SK-N-SH (cell line): ENCODE measurements around the gene REXO1. TPM values are rescaled to one million over a fixed set of nuclear protein-coding genes. Genes with fewer than 3 reads are reported as not detected.

Experiments
- CTCF ChIA-PET: fragments of 300-600, 350-600 bp; formaldehyde crosslinking; extraction: SDS; loops from one replicate; lab custom pipeline; 2021; lab: Yijun Ruan, JAX
- POLR2A ChIA-PET: fragments of 350-600 bp; sonication (Branson Sonifier 250); formaldehyde crosslinking; extraction: SDS; loops from one replicate; lab custom pipeline; 2020; ENCODE audit warnings: antibody characterized with exemption, inconsistent platforms; lab: Yijun Ruan, JAX
- DNase-seq: peaks from one replicate; pipeline ENCODE4 v3.0.0; 2012
- H2AFZ ChIP-seq: fragments of 200-600 bp; sonication (generic); 2 replicates; pipeline ENCODE4 v1.8.1; 2016; ENCODE audit warnings: antibody characterized with exemption, mild to moderate bottlenecking, low read depth
- H3F3A ChIP-seq: fragments of 200-600 bp; sonication (generic); replicated peaks from 2 replicates; pipeline ENCODE3; 2016; ENCODE audit warnings: antibody characterized with exemption, mild to moderate bottlenecking; ENCODE audit not compliant: insufficient read depth
- H3K27ac ChIP-seq, 2 experiments: fragments of 200-500 bp in 1 of 2; fragments of 200-600 bp in 1 of 2; sonication (Bioruptor generic) in 1 of 2; sonication (generic), shearing (Covaris generic) in 1 of 2; 2 replicates each; pipeline versions ENCODE4 v1.5.1 to v1.6.1; 2014 to 2016; ENCODE audit warnings: low read depth in 2 of 2, inconsistent platforms in 1 of 2, low read length in 1 of 2, mild to moderate bottlenecking in 1 of 2, mixed read lengths in 1 of 2
- H3K27me3 ChIP-seq: fragments of 200-600 bp; sonication (generic), shearing (Covaris generic); 2 replicates; pipeline ENCODE4 v1.6.1; 2016; ENCODE audit warnings: mixed run types; ENCODE audit not compliant: insufficient read depth
- H3K36me3 ChIP-seq, 2 experiments: fragments of 200-500 bp in 1 of 2; fragments of 200-600 bp in 1 of 2; sonication (Bioruptor generic) in 1 of 2; sonication (generic) in 1 of 2; replicated peaks in 1 of 2; 2 replicates each; pipeline versions ENCODE3 to v1.5.1; 2014 to 2016; ENCODE audit warnings: low read length in 1 of 2, mild to moderate bottlenecking in 1 of 2; ENCODE audit not compliant: insufficient read depth in 2 of 2, control insufficient read depth in 1 of 2
- H3K4me1 ChIP-seq, 2 experiments: fragments of 200-500 bp in 1 of 2; fragments of 200-600 bp in 1 of 2; sonication (Bioruptor generic) in 1 of 2; sonication (generic), shearing (Covaris generic) in 1 of 2; 2 replicates each; pipeline versions ENCODE4 v1.5.1 to v1.6.1; 2014 to 2016; ENCODE audit warnings: low read depth in 1 of 2, low read length in 1 of 2, mixed run types in 1 of 2; ENCODE audit not compliant: insufficient read depth in 2 of 2, control insufficient read depth in 1 of 2
- H3K4me2 ChIP-seq: fragments of 200-600 bp; sonication (generic), shearing (Covaris generic); 2 replicates; pipeline ENCODE4 v1.6.1; 2017; ENCODE audit warnings: mixed run types
- H3K4me3 ChIP-seq, 2 experiments: fragments of 200-500 bp in 1 of 2; fragments of 200-600 bp in 1 of 2; sonication (Bioruptor generic) in 1 of 2; sonication (generic), shearing (Covaris generic) in 1 of 2; 2 replicates each; pipeline versions ENCODE4 v1.5.1 to v1.8.1; 2014 to 2016; ENCODE audit warnings: low read depth in 2 of 2, inconsistent platforms in 1 of 2, low read length in 1 of 2, mild to moderate bottlenecking in 1 of 2, mixed read lengths in 1 of 2, moderate library complexity in 1 of 2
- H3K79me2 ChIP-seq: fragments of 200-600 bp; sonication (generic); 2 replicates; pipeline ENCODE4 v1.8.1; 2017; ENCODE audit warnings: mild to moderate bottlenecking; ENCODE audit not compliant: insufficient read depth
- H3K9ac ChIP-seq: fragments of 200-600 bp; sonication (generic); 2 replicates; pipeline ENCODE4 v1.6.1; 2017; ENCODE audit warnings: mixed run types
- H3K9me2 ChIP-seq: fragments of 200-600 bp; sonication (generic); 2 replicates; pipeline ENCODE4 v1.6.1; 2017; ENCODE audit warnings: mixed run types
- H3K9me3 ChIP-seq: fragments of 200-600 bp; sonication (generic); 2 replicates; pipeline ENCODE4 v1.6.1; 2017; ENCODE audit warnings: mixed run types, mild to moderate bottlenecking, moderate library complexity
- H4K20me1 ChIP-seq: fragments of 200-600 bp; sonication (generic); 2 replicates; pipeline ENCODE4 v1.6.1; 2017; ENCODE audit warnings: mild to moderate bottlenecking, mixed run types; ENCODE audit not compliant: insufficient read depth
- JUND ChIP-seq: IDR thresholded peaks from 2 replicates; pipeline ENCODE4 v1.4.0; 2012
- MAX ChIP-seq: IDR thresholded peaks from 2 replicates; pipeline ENCODE4 v1.4.0; 2012; ENCODE audit warnings: low read depth
- MEF2A ChIP-seq: IDR thresholded peaks from 2 replicates; pipeline ENCODE4 v1.4.0; 2012; ENCODE audit warnings: low read depth, borderline replicate concordance
- MXI1 ChIP-seq: IDR thresholded peaks from 2 replicates; pipeline ENCODE4 v1.6.1; 2012; ENCODE audit warnings: mild to moderate bottlenecking, low read depth, low read length, improper control_type of control experiment
- NFIC ChIP-seq: IDR thresholded peaks from 2 replicates; pipeline ENCODE4 v1.4.0; 2012; ENCODE audit warnings: borderline replicate concordance
- RFX5 ChIP-seq: IDR thresholded peaks from 2 replicates; pipeline ENCODE4 v1.6.1; 2012; ENCODE audit warnings: mild to moderate bottlenecking, improper control_type of control experiment, low read length
- SIN3A ChIP-seq: IDR thresholded peaks from 2 replicates; pipeline ENCODE4 v1.6.1; 2012; ENCODE audit warnings: low read depth, mild to moderate bottlenecking, low read length, moderate library complexity, borderline replicate concordance
- USF2 ChIP-seq: fragments of 150-350 bp; IDR thresholded peaks from 2 replicates; pipeline ENCODE4 v1.6.1; 2017; ENCODE audit warnings: antibody characterized with exemption, low read length, low read depth, borderline replicate concordance
- YY1 ChIP-seq: IDR thresholded peaks from 2 replicates; pipeline ENCODE4 v1.4.0; 2012; ENCODE audit warnings: low read depth, mild to moderate bottlenecking
- WGBS: methylation state at CpG from one replicate; pipeline ENCODE4 v1.1.6; 2017; ENCODE audit warnings: low lambda C conversion rate; 5-methylcytosine and 5-hydroxymethylcytosine counted together
- polyA plus RNA-seq, 3 experiments: library from polyadenylated mRNA; depleted of rRNA; stranded (reverse); fragments of >200 nt; gene quantifications; 2 replicates each; pipeline ENCODE4 v1.2.3, GENCODE V29; 2012
- TF ChIP-seq, protein P1 (sequence below): IDR thresholded peaks from 2 replicates; pipeline ENCODE4 v1.6.1; 2012; ENCODE audit warnings: mild to moderate bottlenecking, low read depth, low read length, moderate library complexity
- TF ChIP-seq, protein P2 (sequence below): IDR thresholded peaks from 2 replicates; pipeline ENCODE4 v1.4.0; 2012; ENCODE audit warnings: low read depth, borderline replicate concordance
- TF ChIP-seq, protein P3 (sequence below): IDR thresholded peaks from 2 replicates; pipeline ENCODE4; 2012

REXO1 gene
- polyA plus RNA-seq, 1 of the 3 experiments (the other 2 are of a cell fraction) = 18.8 TPM

GRCh38 chr19:1849886-1850398 lies 1.7 kb upstream of the REXO1 start:
- H3K79me2 ChIP-seq = peaks cover 78% of the 10 kb centered on the region
- WGBS = 87% methylated on average over 10 of the region's 10 CpGs

DNA sequence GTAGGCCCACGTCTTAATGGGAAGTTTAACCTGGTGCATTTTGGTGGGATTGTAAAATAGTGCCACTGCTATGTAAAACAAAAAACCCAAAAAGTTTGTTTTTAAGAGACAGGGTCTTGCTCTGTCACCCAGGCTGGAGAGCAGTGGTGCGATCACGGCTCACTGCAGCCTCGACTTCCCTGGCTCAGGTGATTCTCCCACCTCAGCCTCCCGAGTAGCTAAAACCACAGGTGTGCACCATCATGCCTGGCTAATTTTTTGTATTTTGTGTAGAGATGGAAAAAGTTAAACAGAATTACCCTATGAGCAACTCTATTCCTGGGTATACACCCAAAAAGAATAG lies 820 bp upstream of the REXO1 start:
- H2AFZ ChIP-seq = no peak overlapping the region
- H3K27me3 ChIP-seq = no peaks in the 10 kb centered on the region
- no peak overlapping the region for H3K4me2 ChIP-seq
- no peak overlapping the region for H3K9ac ChIP-seq
- H4K20me1 ChIP-seq = peaks cover 87% of the 10 kb centered on the region
- ChIA-PET POLR2A (no interaction called here), CTCF (interaction anchor here (0.6 to 2.0 kb wide), 13 partner anchors 9 to 303 kb away, joined by 3 to 16 read pairs (median 3); no protein-coding TSS in a partner anchor)
- DNase-seq = no peak
- WGBS = 30% methylated on average over 5 of the region's 5 CpGs
- no peaks in the 10 kb centered on the region for H3K9me3 ChIP-seq
- peaks cover 3 to 6% of the 10 kb centered on the region in 2 experiments for H3K36me3 ChIP-seq
- H3K79me2 ChIP-seq = peaks cover 78% of the 10 kb centered on the region
- H3K9me2 ChIP-seq = no peaks in the 10 kb centered on the region
- no peak overlapping the region; a peak in 1 of 4 replicates for H3K4me3 ChIP-seq
- TF ChIP-seq MEF2A = no peak
- no peak for TF ChIP-seq SIN3A
- TF ChIP-seq USF2 = no peak
- TF ChIP-seq JUND = no peak
- no peak for TF ChIP-seq MAX
- TF ChIP-seq, protein P1, sequence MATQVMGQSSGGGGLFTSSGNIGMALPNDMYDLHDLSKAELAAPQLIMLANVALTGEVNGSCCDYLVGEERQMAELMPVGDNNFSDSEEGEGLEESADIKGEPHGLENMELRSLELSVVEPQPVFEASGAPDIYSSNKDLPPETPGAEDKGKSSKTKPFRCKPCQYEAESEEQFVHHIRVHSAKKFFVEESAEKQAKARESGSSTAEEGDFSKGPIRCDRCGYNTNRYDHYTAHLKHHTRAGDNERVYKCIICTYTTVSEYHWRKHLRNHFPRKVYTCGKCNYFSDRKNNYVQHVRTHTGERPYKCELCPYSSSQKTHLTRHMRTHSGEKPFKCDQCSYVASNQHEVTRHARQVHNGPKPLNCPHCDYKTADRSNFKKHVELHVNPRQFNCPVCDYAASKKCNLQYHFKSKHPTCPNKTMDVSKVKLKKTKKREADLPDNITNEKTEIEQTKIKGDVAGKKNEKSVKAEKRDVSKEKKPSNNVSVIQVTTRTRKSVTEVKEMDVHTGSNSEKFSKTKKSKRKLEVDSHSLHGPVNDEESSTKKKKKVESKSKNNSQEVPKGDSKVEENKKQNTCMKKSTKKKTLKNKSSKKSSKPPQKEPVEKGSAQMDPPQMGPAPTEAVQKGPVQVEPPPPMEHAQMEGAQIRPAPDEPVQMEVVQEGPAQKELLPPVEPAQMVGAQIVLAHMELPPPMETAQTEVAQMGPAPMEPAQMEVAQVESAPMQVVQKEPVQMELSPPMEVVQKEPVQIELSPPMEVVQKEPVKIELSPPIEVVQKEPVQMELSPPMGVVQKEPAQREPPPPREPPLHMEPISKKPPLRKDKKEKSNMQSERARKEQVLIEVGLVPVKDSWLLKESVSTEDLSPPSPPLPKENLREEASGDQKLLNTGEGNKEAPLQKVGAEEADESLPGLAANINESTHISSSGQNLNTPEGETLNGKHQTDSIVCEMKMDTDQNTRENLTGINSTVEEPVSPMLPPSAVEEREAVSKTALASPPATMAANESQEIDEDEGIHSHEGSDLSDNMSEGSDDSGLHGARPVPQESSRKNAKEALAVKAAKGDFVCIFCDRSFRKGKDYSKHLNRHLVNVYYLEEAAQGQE = no peak
- TF ChIP-seq NFIC = no peak
- TF ChIP-seq RFX5 = no peak
- TF ChIP-seq YY1 = no peak
- no peak for TF ChIP-seq MXI1
- TF ChIP-seq, all 33 proteins: peak for 0
- Histone ChIP-seq H3K27ac (no peak overlapping the region), H3F3A (peaks cover 19% of the 10 kb centered on the region), H3K4me1 (peaks cover 7 to 18% of the 10 kb centered on the region in 2 experiments; a peak in 1 of 4 replicates)

More at GRCh38 chr19:1849886-1850398, 1.7 kb upstream of the REXO1 start:
- Histone ChIP-seq H3K4me3 (no peak overlapping the region), H3K36me3 (peaks cover 3 to 6% of the 10 kb centered on the region in 2 experiments), H3K27me3 (no peaks in the 10 kb centered on the region), H3F3A (peaks cover 22% of the 10 kb centered on the region), H3K9me3 (no peaks in the 10 kb centered on the region), H2AFZ (no peak overlapping the region), H3K9ac (no peak overlapping the region), H4K20me1 (peaks cover 87% of the 10 kb centered on the region), H3K9me2 (no peaks in the 10 kb centered on the region), H3K4me1 (peaks cover 8 to 23% of the 10 kb centered on the region in 2 experiments; a peak in 3 of 4 replicates), H3K27ac (no peak overlapping the region), H3K4me2 (no peak overlapping the region)
- ChIA-PET CTCF (interaction anchor here (0.9 to 2.0 kb wide), 7 partner anchors 8 to 54 kb away, joined by 3 to 16 read pairs (median 4); no protein-coding TSS in a partner anchor), POLR2A (no interaction called here)
- TF ChIP-seq USF2 = no peak
- TF ChIP-seq, protein P2, sequence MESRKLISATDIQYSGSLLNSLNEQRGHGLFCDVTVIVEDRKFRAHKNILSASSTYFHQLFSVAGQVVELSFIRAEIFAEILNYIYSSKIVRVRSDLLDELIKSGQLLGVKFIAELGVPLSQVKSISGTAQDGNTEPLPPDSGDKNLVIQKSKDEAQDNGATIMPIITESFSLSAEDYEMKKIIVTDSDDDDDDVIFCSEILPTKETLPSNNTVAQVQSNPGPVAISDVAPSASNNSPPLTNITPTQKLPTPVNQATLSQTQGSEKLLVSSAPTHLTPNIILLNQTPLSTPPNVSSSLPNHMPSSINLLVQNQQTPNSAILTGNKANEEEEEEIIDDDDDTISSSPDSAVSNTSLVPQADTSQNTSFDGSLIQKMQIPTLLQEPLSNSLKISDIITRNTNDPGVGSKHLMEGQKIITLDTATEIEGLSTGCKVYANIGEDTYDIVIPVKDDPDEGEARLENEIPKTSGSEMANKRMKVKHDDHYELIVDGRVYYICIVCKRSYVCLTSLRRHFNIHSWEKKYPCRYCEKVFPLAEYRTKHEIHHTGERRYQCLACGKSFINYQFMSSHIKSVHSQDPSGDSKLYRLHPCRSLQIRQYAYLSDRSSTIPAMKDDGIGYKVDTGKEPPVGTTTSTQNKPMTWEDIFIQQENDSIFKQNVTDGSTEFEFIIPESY = no peak
- no peak for TF ChIP-seq NFIC
- TF ChIP-seq MEF2A = no peak
- TF ChIP-seq RFX5 = no peak
- TF ChIP-seq, protein P3, sequence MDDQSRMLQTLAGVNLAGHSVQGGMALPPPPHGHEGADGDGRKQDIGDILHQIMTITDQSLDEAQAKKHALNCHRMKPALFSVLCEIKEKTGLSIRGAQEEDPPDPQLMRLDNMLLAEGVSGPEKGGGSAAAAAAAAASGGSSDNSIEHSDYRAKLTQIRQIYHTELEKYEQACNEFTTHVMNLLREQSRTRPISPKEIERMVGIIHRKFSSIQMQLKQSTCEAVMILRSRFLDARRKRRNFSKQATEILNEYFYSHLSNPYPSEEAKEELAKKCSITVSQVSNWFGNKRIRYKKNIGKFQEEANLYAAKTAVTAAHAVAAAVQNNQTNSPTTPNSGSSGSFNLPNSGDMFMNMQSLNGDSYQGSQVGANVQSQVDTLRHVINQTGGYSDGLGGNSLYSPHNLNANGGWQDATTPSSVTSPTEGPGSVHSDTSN = no peak
- DNase-seq = no peak
